ENCODE measurements around the gene NHLRC3.

- TF ChIP-seq CTCF (IDR thresholded peaks at IDR 0.05; ENCODE audit: extremely low read depth in 1 of 2, insufficient read depth in 1 of 2, low read depth in 1 of 2, low read length in 2 of 2) (no peak), POLR2AphosphoS5 (IDR thresholded peaks at IDR 0.05; ENCODE audit: insufficient read depth, low read depth, low read length) (no peak), POLR2A (IDR thresholded peaks at IDR 0.05; ENCODE audit: low read depth, low read length) (no peak), EZH2 (IDR thresholded peaks at IDR 0.05; ENCODE audit: borderline replicate concordance, low read depth, low read length, severe bottlenecking) (no peak), MAX (IDR thresholded peaks at IDR 0.05; ENCODE audit: insufficient read depth, insufficient read length) (no peak), MYC (IDR thresholded peaks at IDR 0.05; ENCODE audit: low read depth, low read length) (no peak), FOS (IDR thresholded peaks at IDR 0.05; ENCODE audit: borderline replicate concordance, insufficient read depth, low read length) (no peak), JUN (IDR thresholded peaks at IDR 0.05; ENCODE audit: borderline replicate concordance, insufficient read depth, insufficient read length, low read depth) (no peak), GATA2 (IDR thresholded peaks at IDR 0.05; ENCODE audit: insufficient read depth, insufficient read length, low read depth, low read length) (no peak)
Observed at GRCh38 chr13:39036212-39036611, 2.0 kb upstream of the NHLRC3 start.
